Thyroid gland (tissue), 4 donors: Measurements from ENCODE around the gene SSB. TPM values are rescaled to one million over a fixed set of nuclear protein-coding genes. Genes with fewer than 3 reads are reported as not detected.

Experiments
- DNase-seq, 2 donors: peaks; one replicate each; pipeline ENCODE4 v3.0.0-alpha.2; 2019
- H3K27ac ChIP-seq, 3 donors: fragments of 200-600 bp; sonication (generic); 1 replicate in 2 of 3; 2 replicates in 1 of 3; pipeline ENCODE4 v1.5.1; 2016 to 2019; ENCODE audit warnings: mild to moderate bottlenecking in 1 of 3, moderate library complexity in 1 of 3
- H3K27me3 ChIP-seq: fragments of 200-600 bp; sonication (generic); one replicate; pipeline ENCODE4 v1.5.1; 2019
- H3K36me3 ChIP-seq, 2 donors: fragments of 200-600 bp; sonication (generic); one replicate each; pipeline ENCODE4 v1.5.1; 2016 to 2019
- H3K4me1 ChIP-seq, 2 donors: fragments of 200-600 bp; sonication (generic); one replicate each; pipeline ENCODE4 v1.5.1; 2017 to 2019
- H3K4me3 ChIP-seq, 3 donors: fragments of 200-600 bp; sonication (generic); replicated peaks in 1 of 3; 1 replicate in 2 of 3; 2 replicates in 1 of 3; pipeline ENCODE4 v1.5.1; 2016; ENCODE audit warnings: mild to moderate bottlenecking in 1 of 3
- H3K9me3 ChIP-seq: fragments of 200-600 bp; sonication (generic); one replicate; pipeline ENCODE4 v1.5.1; 2017
- POLR2A ChIP-seq, 2 donors: fragments of 450-650 bp; IDR thresholded peaks; one replicate each; pipeline ENCODE4 v1.6.1; 2017; ENCODE audit warnings: antibody characterized with exemption in 2 of 2, mild to moderate bottlenecking in 2 of 2, moderate library complexity in 1 of 2
- WGBS, 2 donors: methylation state at CpG; one replicate each; pipeline ENCODE4 v1.1.5; 2017; 5-methylcytosine and 5-hydroxymethylcytosine counted together
- intact Hi-C: fragments of 100-400 bp; cut with DNase I; formaldehyde crosslinking; loops from one replicate; pipeline ENCODE4 v1.15.1; 2023
- total RNA-seq, 4 donors: library from RNA; depleted of rRNA; stranded (reverse); fragments of >200 nt; gene quantifications; one replicate each; pipeline ENCODE4 v1.2.3, GENCODE V29; 2016
- TF ChIP-seq, protein P1 (sequence below), 6 experiments: fragments of 200-600 bp in 3 of 6; fragments of 450-650 bp in 3 of 6; sonication (generic) in 3 of 6; IDR thresholded peaks; one replicate each; pipeline ENCODE4 v1.5.1; 2016 to 2019; ENCODE audit warnings: antibody characterized with exemption in 6 of 6, mild to moderate bottlenecking in 2 of 6, inconsistent platforms in 1 of 6, moderate library complexity in 1 of 6

SSB gene
- total RNA-seq, 4 donors from 2014 or later = 58.8 to 157 (median 102) TPM

DNA sequence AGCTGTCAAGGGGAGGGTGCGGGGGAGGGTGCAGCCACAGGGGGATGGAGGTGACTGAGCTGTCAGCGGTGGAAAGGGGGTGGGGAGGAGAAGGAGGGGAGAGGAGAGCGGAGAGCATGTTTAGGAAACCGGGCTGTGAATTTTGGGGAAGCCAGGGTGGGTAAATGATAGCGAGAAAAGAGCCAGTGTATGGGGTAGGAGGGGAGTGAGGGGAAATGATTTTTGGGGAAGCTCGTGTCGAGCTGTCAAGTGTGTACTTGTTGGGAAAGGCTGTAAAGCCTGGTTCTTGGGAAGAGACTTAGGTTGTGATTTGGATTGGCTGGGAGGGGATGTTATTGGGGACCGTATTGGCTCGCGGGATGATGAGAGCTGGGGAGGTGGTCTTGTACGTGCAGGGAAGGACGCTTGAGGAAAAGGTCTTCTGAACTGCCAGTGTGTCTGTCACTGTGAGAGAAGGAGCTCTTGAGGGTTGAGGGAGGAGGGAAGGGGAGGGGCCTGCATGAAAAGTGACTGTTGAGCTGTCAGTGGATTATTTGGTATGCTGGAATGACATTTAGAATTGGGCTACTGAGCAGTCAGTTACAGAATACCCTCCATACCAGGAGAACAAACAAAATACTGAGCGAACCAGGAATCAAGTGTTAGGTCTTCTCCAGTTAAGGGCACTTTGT, 29.6 kb downstream of the SSB start:
- intact Hi-C loops = loop anchor here (5.0 kb wide), 1 partner anchor 99 kb away; no protein-coding TSS in a partner anchor
- TF ChIP-seq, protein P1, sequence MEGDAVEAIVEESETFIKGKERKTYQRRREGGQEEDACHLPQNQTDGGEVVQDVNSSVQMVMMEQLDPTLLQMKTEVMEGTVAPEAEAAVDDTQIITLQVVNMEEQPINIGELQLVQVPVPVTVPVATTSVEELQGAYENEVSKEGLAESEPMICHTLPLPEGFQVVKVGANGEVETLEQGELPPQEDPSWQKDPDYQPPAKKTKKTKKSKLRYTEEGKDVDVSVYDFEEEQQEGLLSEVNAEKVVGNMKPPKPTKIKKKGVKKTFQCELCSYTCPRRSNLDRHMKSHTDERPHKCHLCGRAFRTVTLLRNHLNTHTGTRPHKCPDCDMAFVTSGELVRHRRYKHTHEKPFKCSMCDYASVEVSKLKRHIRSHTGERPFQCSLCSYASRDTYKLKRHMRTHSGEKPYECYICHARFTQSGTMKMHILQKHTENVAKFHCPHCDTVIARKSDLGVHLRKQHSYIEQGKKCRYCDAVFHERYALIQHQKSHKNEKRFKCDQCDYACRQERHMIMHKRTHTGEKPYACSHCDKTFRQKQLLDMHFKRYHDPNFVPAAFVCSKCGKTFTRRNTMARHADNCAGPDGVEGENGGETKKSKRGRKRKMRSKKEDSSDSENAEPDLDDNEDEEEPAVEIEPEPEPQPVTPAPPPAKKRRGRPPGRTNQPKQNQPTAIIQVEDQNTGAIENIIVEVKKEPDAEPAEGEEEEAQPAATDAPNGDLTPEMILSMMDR (IDR thresholded peaks at IDR 0.05) = no peak
- TF ChIP-seq POLR2A (IDR thresholded peaks at IDR 0.05) = peak in 1 of 2 donors; percentile 68
- DNase-seq = peak; percentile 71 to 74
- WGBS, 2 donors = 0 to 2% methylated on average over 13 of the region's 13 CpGs
- Histone ChIP-seq H3K27ac (peak overlapping the region; percentile 62 to 77 (median 77)), H3K36me3 (no peaks in the 10 kb centered on the region), H3K4me1 (peaks cover 29 to 48% of the 10 kb centered on the region in 2 donors), H3K9me3 (no peaks in the 10 kb centered on the region), H3K27me3 (no peaks in the 10 kb centered on the region), H3K4me3 (peak overlapping the region; percentile 77 to 97 (median 79))

DNA sequence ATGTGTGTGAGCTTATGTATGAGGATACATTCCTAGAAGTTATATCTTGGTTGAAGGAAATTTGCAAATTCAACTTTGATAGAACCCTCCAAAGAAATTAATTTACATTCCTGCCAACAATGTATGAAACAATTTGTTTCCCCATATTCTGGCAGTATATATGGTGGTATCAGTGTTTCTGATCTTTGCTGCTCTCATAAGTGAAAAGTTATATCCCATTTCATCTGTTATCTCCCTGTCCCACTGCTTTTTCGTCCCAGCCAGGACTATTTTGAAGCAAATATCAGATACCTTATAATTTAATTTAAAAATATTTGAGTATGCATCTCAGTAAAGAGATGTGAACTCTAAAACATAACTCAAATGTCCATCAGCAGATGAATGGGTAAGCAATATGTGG, 35.7 kb downstream of the SSB start:
- H3K9me3 ChIP-seq = no peaks in the 10 kb centered on the region
- DNase-seq = no peak
- H3K4me3 ChIP-seq = no peak overlapping the region
- no peaks in the 10 kb centered on the region for H3K36me3 ChIP-seq
- TF ChIP-seq, protein P1 (IDR thresholded peaks at IDR 0.05) = no peak
- no peak for TF ChIP-seq POLR2A (IDR thresholded peaks at IDR 0.05)
- H3K4me1 ChIP-seq = peaks cover 17 to 47% of the 10 kb centered on the region in 2 donors
- no peaks in the 10 kb centered on the region for H3K27me3 ChIP-seq
- H3K27ac ChIP-seq = no peak overlapping the region
- 93% methylated on average over 1 of the region's 1 CpG for WGBS, 2 donors
- intact Hi-C loops = no loop called here

DNA sequence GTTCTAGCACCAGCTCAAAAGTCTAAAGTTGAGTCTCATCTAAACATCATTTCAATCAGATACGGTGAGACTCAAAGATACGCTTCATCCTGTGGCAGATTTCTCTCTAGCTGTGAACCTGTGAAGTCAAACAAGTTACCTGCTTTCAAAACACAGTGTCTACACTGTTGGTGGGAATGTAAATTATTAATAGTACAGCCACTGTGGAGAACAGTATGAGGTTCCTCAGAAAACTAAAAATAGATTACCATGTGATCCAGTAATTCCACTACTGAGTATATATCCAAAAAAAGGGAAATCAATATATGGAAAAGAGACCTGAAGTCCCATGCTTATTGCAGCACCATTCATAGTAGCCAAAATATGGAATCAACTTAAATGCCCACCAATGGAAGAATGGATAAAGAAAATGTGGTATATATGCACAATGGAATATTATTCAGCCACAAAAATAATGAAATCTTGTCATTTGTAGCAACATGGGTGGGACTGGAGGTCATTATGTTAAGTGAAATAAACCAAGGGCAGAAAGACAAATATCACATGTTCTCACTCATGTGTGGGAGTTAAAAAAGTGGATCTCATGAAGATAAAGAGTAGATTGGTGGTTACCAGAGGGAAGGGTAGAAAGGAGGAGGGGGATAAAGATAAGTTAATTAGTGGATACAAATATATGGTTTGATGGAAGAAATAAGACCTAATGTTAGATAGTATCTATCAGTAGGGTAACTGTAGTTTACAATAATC, 40.2 kb downstream of the SSB start:
- intact Hi-C loops = no loop called here
- Histone ChIP-seq H3K4me1 (peaks cover 8 to 26% of the 10 kb centered on the region in 2 donors), H3K9me3 (no peaks in the 10 kb centered on the region), H3K4me3 (no peak overlapping the region), H3K36me3 (no peaks in the 10 kb centered on the region), H3K27ac (no peak overlapping the region), H3K27me3 (no peaks in the 10 kb centered on the region)
- WGBS, 2 donors = 100% methylated on average over 2 of the region's 2 CpGs
- DNase-seq = no peak
- TF ChIP-seq, protein P1 (IDR thresholded peaks at IDR 0.05) = no peak
- no peak for TF ChIP-seq POLR2A (IDR thresholded peaks at IDR 0.05)

DNA sequence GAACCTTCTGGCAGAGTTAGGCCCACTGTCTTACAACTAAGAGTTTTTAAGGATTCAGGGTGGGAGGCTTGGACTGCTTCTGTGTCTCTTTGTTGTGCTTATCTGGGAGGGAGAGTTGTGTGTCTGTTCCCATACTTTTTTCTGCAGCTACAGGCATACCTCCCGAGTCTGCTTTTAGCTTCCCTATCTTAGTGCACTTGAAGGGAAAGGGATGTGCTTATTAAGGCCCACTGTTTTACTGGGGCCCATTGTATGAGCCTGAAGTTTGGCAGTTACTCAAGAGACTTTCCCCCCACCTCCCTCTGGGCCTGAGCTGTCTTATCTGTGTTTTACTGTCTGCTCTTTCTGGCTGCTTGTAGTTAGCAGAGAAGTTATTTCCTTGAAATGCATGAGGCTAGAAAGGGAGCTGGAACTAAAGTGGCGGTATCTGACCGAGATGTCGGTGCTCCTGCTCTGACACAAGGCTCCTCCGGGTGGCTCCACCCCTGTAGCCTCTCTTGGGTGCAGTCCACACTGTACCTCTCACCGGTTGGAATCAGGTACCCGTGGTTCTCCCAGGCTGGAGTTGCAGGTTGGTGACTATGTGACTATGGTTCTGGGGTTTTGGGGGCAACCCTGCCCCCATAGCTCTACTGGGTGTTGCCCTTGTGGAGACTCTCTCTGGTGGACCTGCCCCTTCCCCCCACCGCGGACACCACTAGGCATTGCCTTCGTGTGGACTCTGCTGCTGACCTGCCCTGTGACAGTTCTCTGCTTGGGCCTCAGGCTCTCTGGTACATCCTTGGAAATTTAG, 41.5 kb downstream of the SSB start:
- TF ChIP-seq, protein P1 (IDR thresholded peaks at IDR 0.05) = no peak
- no peak for TF ChIP-seq POLR2A (IDR thresholded peaks at IDR 0.05)
- 74 to 85% methylated on average over 9 to 10 of the region's 10 CpGs for WGBS, 2 donors

More for the DNA sequence above, 41.5 kb downstream of the SSB start:
- Histone ChIP-seq H3K36me3 (no peaks in the 10 kb centered on the region), H3K27me3 (no peaks in the 10 kb centered on the region), H3K4me3 (no peak overlapping the region), H3K4me1 (peaks cover 14 to 33% of the 10 kb centered on the region in 2 donors), H3K9me3 (no peaks in the 10 kb centered on the region), H3K27ac (no peak overlapping the region)
- DNase-seq = no peak
- intact Hi-C loops = no loop called here
